ENCODE results near the gene EIF3D. TPM values are rescaled to one million over a fixed set of nuclear protein-coding genes. Genes with fewer than 3 reads are reported as not detected.
A peak's percentile ranks its signal among the peaks of the same experiment; 100 is the strongest.
"Not testable (repeated sequence)": the region's sequence is repeated elsewhere in the genome, so short reads cannot be mapped to it uniquely, and the experiment has no call there.

The EIF3D gene
- total RNA-seq, 1 donor from 2014 or later = 1,330 TPM

- Histone ChIP-seq H3K4me3 (ENCODE audit: low read depth, low read length) (no peak overlapping the region), H3K27me3 (ENCODE audit: control insufficient read depth, insufficient read depth, low read length) (no peaks in the 10 kb centered on the region), H3K36me3 (ENCODE audit: control insufficient read depth, insufficient read depth, low read length) (no peaks in the 10 kb centered on the region)
- peak; percentile 80 for FAIRE-seq
- DNase-seq (ENCODE audit: low read depth) = peak; percentile 92
- TF ChIP-seq, protein P1, sequence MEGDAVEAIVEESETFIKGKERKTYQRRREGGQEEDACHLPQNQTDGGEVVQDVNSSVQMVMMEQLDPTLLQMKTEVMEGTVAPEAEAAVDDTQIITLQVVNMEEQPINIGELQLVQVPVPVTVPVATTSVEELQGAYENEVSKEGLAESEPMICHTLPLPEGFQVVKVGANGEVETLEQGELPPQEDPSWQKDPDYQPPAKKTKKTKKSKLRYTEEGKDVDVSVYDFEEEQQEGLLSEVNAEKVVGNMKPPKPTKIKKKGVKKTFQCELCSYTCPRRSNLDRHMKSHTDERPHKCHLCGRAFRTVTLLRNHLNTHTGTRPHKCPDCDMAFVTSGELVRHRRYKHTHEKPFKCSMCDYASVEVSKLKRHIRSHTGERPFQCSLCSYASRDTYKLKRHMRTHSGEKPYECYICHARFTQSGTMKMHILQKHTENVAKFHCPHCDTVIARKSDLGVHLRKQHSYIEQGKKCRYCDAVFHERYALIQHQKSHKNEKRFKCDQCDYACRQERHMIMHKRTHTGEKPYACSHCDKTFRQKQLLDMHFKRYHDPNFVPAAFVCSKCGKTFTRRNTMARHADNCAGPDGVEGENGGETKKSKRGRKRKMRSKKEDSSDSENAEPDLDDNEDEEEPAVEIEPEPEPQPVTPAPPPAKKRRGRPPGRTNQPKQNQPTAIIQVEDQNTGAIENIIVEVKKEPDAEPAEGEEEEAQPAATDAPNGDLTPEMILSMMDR (IDR thresholded peaks at IDR 0.05; ENCODE audit: insufficient read depth, low read length, severe bottlenecking) = no peak
Observed at GRCh38 chr22:36541831-36542411, 13.0 kb upstream of the EIF3D start.

DNA sequence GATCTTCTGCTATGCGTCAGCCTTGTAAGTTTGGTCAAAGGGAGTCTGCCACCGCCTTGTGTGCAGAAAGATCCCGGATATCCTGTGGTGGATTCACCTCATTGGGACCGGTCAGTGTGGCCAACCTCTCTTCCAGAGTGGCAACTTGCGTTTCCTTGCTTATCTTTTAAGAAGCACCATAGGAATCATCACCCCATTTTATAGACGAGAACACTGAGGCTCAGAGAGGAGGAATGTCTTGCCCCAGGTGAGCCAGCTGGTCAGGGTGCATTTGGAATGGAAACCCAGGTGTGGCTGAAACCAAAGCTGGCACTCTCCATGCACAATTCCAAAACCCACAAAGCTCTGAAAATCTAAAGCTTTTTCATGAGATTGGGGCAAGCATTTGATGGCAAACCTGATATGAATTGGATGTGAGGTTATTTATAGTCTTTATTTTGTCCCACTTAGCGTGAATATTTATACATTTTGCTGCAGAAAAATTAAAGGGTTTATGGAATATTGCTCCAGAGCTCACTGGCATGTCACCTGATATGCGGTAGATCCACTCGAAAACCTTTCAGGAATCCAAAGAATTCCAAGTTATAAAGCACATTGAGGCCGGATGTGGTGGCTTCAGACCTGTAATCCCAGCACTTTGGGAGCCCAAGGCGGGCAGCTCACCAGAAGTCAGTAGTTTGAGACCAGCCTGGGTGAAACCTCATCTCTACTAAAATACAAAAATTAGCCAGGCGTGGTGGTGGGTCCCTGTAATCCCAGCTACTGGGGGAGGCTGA, 12.1 kb upstream of the EIF3D start:
- Histone ChIP-seq H3K36me3 (ENCODE audit: control insufficient read depth, insufficient read depth, low read length) (no peaks in the 10 kb centered on the region), H3K4me3 (ENCODE audit: low read depth, low read length) (no peak overlapping the region), H3K27me3 (ENCODE audit: control insufficient read depth, insufficient read depth, low read length) (no peaks in the 10 kb centered on the region)
- TF ChIP-seq, protein P1 (IDR thresholded peaks at IDR 0.05; ENCODE audit: insufficient read depth, low read length, severe bottlenecking) = no peak
- peak; percentile 41 for DNase-seq (ENCODE audit: low read depth)
- FAIRE-seq = no peak

DNA sequence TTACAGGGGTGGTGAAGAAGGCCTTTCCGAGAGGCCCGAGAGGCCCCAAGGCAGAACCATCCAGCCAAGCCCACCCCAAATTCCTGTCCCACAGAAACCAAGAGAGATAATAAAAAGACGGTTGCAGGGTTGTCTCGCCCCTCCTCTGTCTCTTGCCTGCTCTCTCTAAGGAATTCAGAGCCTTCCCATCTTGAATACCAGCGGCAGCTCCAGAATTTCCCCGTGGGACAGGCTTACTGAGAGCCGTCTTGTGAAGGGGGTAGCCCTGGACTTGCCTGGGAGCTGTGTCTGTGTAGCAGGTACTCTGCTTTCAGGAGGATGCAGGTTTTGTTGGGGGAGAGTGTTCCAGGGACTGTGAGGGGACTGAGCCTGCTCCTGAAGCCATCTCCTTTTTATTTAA, 9.6 kb upstream of the EIF3D start:
- Histone ChIP-seq H3K4me3 (ENCODE audit: low read depth, low read length) (no peak overlapping the region), H3K36me3 (ENCODE audit: control insufficient read depth, insufficient read depth, low read length) (no peaks in the 10 kb centered on the region), H3K27me3 (ENCODE audit: control insufficient read depth, insufficient read depth, low read length) (no peaks in the 10 kb centered on the region)
- TF ChIP-seq, protein P1 (IDR thresholded peaks at IDR 0.05; ENCODE audit: insufficient read depth, low read length, severe bottlenecking) = no peak
- FAIRE-seq (no peak), DNase-seq (ENCODE audit: low read depth) (no peak)

DNA sequence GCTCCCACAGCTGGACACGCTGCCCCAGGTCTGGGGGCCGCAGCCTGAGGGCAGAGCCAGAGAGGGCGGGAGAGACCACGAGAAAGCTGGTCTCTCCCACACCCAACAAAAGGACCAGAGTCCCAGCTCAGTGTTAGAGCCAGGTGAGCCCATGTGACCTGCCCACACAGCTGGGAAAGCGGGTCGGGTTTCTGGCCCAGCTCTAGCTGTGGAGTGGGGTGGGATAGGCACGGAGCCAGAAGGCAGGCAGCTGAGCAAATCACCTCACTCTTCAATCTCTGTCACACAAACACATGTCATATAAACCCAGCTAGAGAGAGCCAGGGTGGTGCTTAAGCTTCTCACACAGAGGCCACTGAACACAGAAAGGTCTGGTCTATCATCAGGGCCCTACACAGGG, 7.8 kb upstream of the EIF3D start:
- Histone ChIP-seq H3K4me3 (ENCODE audit: low read depth, low read length) (no peak overlapping the region), H3K36me3 (ENCODE audit: control insufficient read depth, insufficient read depth, low read length) (no peaks in the 10 kb centered on the region), H3K27me3 (ENCODE audit: control insufficient read depth, insufficient read depth, low read length) (no peaks in the 10 kb centered on the region)
- FAIRE-seq = no peak
- TF ChIP-seq, protein P1 (IDR thresholded peaks at IDR 0.05; ENCODE audit: insufficient read depth, low read length, severe bottlenecking) = no peak
- DNase-seq (ENCODE audit: low read depth) = no peak

DNA sequence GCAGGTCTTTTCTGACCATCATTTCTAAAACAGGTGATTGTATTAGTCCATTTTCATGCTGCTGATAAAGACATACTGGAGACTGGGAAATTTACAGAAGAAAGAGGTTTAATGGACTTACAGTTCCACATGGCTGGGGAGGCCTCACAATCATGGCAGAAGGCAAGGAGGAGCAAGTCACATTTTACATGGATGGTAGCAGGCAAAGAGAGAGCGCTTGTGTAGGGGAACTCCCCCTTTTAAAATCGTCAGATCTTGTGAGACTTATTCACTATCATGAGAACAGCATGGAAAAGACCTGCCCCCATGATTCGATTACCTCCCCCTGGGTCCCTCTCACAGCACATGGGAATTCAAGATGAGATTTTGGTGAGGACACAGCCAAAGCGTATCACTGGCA, 4.4 kb upstream of the EIF3D start:
- H3K36me3 ChIP-seq (ENCODE audit: control insufficient read depth, insufficient read depth, low read length); FAIRE-seq; H3K4me3 ChIP-seq (ENCODE audit: low read depth, low read length); DNase-seq (ENCODE audit: low read depth); H3K27me3 ChIP-seq (ENCODE audit: control insufficient read depth, insufficient read depth, low read length): not testable (repeated sequence)

- H3K4me3 ChIP-seq (ENCODE audit: low read depth, low read length) = no peak overlapping the region
- no peaks in the 10 kb centered on the region for H3K36me3 ChIP-seq (ENCODE audit: control insufficient read depth, insufficient read depth, low read length)
- FAIRE-seq = no peak
- no peaks in the 10 kb centered on the region for H3K27me3 ChIP-seq (ENCODE audit: control insufficient read depth, insufficient read depth, low read length)
- DNase-seq (ENCODE audit: low read depth) = no peak
- TF ChIP-seq, protein P1 (IDR thresholded peaks at IDR 0.05; ENCODE audit: insufficient read depth, low read length, severe bottlenecking) = no peak
Observed at GRCh38 chr22:36532466-36532865, 3.5 kb upstream of the EIF3D start.
